VCaP (cell line): Measurements from ENCODE around the gene RNASEH2B.
A peak's percentile ranks its signal among the peaks of the same experiment; 100 is the strongest.

Experiments used
- H3K27ac ChIP-seq: fragments of 450-650 bp; 2 replicates; pipeline ENCODE4 v1.5.1; 2017
- TF ChIP-seq, protein P1 (sequence below): fragments of 450-650 bp; conservative IDR thresholded peaks from 2 replicates; pipeline ENCODE4 v1.5.1; 2017; ENCODE audit warnings: mild to moderate bottlenecking, moderate library complexity

Gene RNASEH2B

DNA sequence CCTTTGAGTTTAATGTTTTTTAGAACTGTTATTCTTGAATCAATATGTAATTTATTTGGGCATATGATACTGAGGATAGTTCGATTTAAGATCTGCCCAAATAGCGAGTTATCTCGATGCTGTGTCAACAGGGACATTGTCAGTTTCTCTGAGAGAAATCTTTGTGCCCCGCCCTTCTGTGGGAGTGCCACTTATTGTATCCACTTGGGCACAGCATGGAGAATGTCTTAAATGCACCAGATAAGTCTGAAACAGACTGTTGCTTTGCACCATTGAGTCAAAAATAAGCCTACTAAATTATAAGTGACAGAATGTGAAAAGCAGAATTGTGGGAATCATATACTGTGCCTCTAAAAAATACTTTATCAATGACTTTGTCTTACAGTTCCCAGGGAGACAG is 45.6 kb downstream of the RNASEH2B start:
- TF ChIP-seq, protein P1, sequence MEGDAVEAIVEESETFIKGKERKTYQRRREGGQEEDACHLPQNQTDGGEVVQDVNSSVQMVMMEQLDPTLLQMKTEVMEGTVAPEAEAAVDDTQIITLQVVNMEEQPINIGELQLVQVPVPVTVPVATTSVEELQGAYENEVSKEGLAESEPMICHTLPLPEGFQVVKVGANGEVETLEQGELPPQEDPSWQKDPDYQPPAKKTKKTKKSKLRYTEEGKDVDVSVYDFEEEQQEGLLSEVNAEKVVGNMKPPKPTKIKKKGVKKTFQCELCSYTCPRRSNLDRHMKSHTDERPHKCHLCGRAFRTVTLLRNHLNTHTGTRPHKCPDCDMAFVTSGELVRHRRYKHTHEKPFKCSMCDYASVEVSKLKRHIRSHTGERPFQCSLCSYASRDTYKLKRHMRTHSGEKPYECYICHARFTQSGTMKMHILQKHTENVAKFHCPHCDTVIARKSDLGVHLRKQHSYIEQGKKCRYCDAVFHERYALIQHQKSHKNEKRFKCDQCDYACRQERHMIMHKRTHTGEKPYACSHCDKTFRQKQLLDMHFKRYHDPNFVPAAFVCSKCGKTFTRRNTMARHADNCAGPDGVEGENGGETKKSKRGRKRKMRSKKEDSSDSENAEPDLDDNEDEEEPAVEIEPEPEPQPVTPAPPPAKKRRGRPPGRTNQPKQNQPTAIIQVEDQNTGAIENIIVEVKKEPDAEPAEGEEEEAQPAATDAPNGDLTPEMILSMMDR, result no peak
- H3K27ac ChIP-seq, result no peak overlapping the region

- no peak overlapping the region for H3K27ac ChIP-seq
- TF ChIP-seq, protein P1, result no peak
Measured at GRCh38 chr13:50955798-50956197, 46.2 kb downstream of the RNASEH2B start.

- no peak overlapping the region for H3K27ac ChIP-seq
- TF ChIP-seq, protein P1, result no peak
Measured at GRCh38 chr13:50957620-50958019, 48.0 kb downstream of the RNASEH2B start.

DNA sequence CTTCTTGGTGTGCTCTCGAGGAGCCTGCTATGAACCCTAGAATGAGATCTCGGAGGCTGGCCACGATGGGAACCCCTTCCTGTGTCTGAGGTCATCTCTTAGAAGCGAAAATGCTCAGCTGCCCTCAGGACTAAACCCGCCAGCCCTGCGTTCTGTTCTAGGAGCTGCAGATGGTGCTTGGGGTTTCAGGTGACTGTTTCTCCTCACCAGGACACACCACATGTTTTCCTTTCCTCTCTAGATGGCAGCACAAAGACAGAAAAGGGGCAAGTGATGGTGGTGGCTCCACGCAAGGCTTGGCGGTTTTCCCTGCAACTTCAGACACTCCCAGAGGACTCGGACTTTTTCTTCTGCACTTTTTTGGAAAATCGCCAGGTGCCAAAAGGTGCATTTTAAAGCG is 60.1 kb downstream of the RNASEH2B start:
- TF ChIP-seq, protein P1, result peak; percentile 73
- no peak overlapping the region for H3K27ac ChIP-seq

- TF ChIP-seq, protein P1, result no peak
- H3K27ac ChIP-seq, result no peak overlapping the region
Measured at GRCh38 chr13:50970956-50971355, 61.4 kb downstream of the RNASEH2B start.

GRCh38 chr13:50974268-50974667 is 64.7 kb downstream of the RNASEH2B start:
- TF ChIP-seq, protein P1, result no peak

DNA sequence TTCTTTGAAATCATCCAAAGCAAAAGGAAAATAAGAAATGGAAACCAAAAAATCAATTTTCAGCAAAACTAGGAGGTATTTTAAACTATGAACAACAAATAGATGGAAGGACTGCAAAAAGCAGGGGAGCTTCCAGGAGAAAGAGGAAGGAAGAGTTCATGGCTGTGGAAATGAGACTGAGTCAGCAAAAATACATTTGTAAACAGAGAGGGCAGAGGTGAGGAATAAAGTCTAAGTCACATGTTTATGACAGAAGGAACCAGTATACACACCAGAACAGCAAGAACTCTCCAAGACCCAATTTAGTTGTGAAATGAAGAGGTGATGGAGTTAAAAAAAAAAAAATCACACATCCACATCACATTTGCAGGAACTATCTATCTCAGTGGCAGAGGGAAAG is 69.6 kb downstream of the RNASEH2B start:
- no peak overlapping the region for H3K27ac ChIP-seq
- TF ChIP-seq, protein P1, result no peak

More at GRCh38 chr13:50974268-50974667, 64.7 kb downstream of the RNASEH2B start:
- no peak overlapping the region for H3K27ac ChIP-seq
